ENCODE measurements around the gene CFAP90. TPM values are rescaled to one million over a fixed set of nuclear protein-coding genes. Genes with fewer than 3 reads are reported as not detected.

Gene CFAP90
- polyA plus RNA-seq, 4 donors, result 4.6 to 5.9 (median 5.6) TPM

- peak; percentile 79 to 86 (median 84) for DNase-seq (ENCODE audit: low read depth in 4 of 4, low spot score in 3 of 4)
These were observed 18.0 kb upstream of the CFAP90 start, which contains the start of the genes FASTKD3 and MTRR for GRCh38 chr5:7868773-7869473. TSS of gene FASTKD3 (minus strand) at chr5:7869031. CDS start at chr5:7868083, 948 bp downstream. TSS of gene MTRR (plus strand) at chr5:7869148. CDS start at chr5:7870795, 1,647 bp downstream.

- DNase-seq (ENCODE audit: low read depth in 4 of 4, low spot score in 3 of 4), result no peak
These were observed 17.5 kb upstream of the CFAP90 start for GRCh38 chr5:7868427-7868772.

GRCh38 chr5:7867260-7867659, 16.3 kb upstream of the CFAP90 start:
- DNase-seq (ENCODE audit: low read depth in 4 of 4, low spot score in 3 of 4), result no peak

DNA sequence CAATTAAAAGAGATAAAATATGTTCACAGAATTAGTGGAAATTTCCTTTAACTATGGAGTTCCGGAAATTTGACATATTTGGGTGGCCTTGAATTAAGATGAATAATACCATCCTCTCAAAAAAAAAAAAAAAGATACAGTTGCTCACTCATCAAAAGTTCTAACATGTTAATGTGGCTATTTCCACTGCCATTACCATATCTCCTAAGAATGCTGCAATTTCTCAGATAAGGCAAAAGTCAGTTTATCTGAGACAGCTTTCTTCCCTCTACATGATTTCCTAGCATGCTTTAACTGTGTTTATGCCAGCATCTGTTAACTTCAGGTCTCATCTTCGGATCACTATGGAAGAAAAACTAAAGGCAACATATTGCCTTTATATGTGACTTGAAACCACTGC, 15.3 kb upstream of the CFAP90 start:
- no peak for DNase-seq (ENCODE audit: low read depth in 4 of 4, low spot score in 3 of 4)

GRCh38 chr5:7857926-7858632, 7.1 kb upstream of the CFAP90 start:
- DNase-seq (ENCODE audit: low read depth in 4 of 4, low spot score in 3 of 4), result no peak

- DNase-seq (ENCODE audit: low read depth in 4 of 4, low spot score in 3 of 4), result no peak
These were observed 6.4 kb upstream of the CFAP90 start for GRCh38 chr5:7857361-7857760.

- no peak for DNase-seq (ENCODE audit: low read depth in 4 of 4, low spot score in 3 of 4)
These were observed 5.9 kb upstream of the CFAP90 start for GRCh38 chr5:7856855-7857254.

DNA sequence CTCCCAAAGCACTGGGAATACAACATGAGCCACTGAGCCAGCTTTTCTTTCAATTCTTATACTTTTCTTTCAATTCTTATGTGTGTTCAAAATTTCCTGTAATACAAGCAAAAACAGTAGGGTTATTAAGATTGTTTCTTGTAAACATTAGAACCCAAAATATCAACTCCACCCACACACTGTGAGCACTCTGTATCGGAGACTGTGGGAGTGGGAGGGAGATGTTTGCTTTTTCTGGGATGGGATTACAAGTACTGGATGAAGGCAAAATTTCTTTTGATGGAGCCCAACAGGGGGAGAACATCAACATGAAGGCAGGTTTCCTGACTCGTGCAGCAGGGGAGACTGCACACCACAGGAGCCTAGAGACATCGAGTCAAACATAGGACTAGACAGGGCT, 4.7 kb upstream of the CFAP90 start:
- no peak for DNase-seq (ENCODE audit: low read depth in 4 of 4, low spot score in 3 of 4)

- no peak for DNase-seq (ENCODE audit: low read depth in 4 of 4, low spot score in 3 of 4)
These were observed 2.1 kb upstream of the CFAP90 start for GRCh38 chr5:7852988-7853387.

- DNase-seq (ENCODE audit: low read depth in 4 of 4, low spot score in 3 of 4), result no peak
These were observed 1.6 kb upstream of the CFAP90 start for GRCh38 chr5:7852542-7852941.

DNA sequence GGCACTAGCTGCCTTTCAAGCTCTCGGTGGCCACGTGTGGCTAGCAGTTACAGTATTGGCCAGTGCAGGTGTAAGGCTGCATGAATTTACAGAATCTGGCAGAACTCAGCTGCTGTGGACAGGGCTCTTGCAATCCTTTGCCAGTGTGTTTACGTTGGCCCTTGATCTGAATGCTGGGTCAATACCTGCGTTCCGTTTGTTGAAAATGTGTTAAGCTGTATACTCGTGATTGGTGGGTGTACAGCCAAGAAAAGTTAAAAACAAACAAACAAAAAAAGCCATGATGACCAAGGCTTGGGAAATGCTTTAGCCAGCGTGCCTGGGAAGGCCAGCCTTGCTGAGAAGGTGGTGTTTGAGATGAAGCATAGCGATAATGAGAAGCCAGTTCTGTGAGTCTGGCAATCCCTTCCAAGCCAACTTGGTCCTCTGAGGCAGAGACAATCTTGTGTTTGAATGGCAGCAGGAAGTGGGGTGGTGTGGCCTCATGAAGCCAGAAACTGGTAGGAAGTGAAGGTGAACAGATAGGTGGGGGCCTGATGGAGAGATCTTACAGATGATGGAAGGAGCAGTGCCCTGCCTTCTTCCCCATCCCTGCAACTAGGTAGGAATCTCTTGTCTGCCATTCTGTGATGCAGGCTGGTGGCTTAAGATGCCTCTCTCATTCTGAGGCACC, 820 bp upstream of the CFAP90 start:
- DNase-seq (ENCODE audit: low read depth in 4 of 4, low spot score in 3 of 4), result no peak

DNA sequence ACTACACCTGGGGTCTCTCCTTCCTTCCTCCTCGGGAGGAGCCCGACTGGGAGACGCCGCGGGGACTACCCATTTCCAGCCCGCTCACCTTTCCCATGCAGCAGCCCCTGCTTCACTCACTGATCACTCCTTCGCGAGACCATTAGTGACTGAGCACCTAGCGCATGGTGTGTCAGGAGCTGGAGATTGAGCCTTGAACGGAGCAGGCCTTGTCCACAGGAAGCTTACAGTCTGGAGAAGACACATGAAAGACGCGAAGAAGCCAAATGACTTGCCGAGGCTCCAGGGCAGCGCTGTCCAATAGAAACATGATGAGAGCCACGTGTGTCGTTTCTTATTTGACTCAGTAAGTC, 283 bp upstream of the CFAP90 start:
- DNase-seq (ENCODE audit: low read depth in 4 of 4, low spot score in 3 of 4), result no peak

GRCh38 chr5:7849681-7850394, 1.1 kb downstream of the CFAP90 start:
- peak in 1 of 4 donors; percentile 42 for DNase-seq (ENCODE audit: low read depth in 4 of 4, low spot score in 3 of 4)

GRCh38 chr5:7848296-7848695, 2.6 kb downstream of the CFAP90 start:
- DNase-seq (ENCODE audit: low read depth in 4 of 4, low spot score in 3 of 4), result no peak

GRCh38 chr5:7846327-7846726, 4.6 kb downstream of the CFAP90 start:
- no peak for DNase-seq (ENCODE audit: low read depth in 4 of 4, low spot score in 3 of 4)

DNA sequence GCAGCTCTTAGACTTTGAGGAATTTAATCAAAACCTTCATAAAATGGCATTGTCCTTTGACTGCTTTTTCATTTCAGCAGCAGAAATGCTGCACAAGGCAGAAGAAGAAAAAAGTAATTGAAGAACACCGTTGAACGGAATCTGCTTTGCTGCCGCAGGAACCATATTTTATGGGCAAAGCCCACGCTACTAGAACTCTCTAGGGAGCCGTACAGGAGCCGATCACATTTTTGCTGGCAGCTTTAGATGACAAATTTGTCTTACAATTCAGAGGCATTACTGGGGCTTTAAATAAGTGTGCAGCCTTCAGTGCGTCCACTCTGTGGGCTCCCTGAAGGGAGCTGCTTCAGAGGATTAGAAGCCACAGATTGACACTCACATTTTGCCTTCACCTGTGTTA, 5.4 kb downstream of the CFAP90 start:
- no peak for DNase-seq (ENCODE audit: low read depth in 4 of 4, low spot score in 3 of 4)

GRCh38 chr5:7844901-7845300, 6.0 kb downstream of the CFAP90 start:
- DNase-seq (ENCODE audit: low read depth in 4 of 4, low spot score in 3 of 4), result no peak

DNA sequence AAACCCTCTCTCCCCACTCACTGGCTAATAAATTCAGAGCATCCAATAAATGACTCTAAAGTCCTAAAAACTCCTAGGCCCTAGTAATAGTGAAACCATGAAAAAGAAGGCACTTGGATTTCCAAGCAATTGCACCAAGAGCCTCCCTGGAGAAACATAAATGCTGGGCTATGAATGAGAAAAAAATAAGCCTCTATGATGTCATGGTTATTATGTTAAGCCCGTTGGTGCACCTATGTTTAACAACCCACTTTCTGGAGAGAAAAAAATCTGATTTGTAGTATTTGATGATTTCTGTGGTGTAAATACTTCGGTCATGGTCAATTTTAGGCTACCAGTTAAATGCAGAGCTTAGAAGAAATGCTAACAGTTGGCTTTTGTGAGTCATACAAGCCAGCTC, 8.4 kb downstream of the CFAP90 start:
- DNase-seq (ENCODE audit: low read depth in 4 of 4, low spot score in 3 of 4), result no peak

GRCh38 chr5:7837403-7837802, 13.5 kb downstream of the CFAP90 start:
- DNase-seq (ENCODE audit: low read depth in 4 of 4, low spot score in 3 of 4), result peak in 1 of 4 donors; percentile 25

GRCh38 chr5:7834982-7835381, 16.0 kb downstream of the CFAP90 start:
- no peak for DNase-seq (ENCODE audit: low read depth in 4 of 4, low spot score in 3 of 4)

GRCh38 chr5:7828269-7828668, 22.7 kb downstream of the CFAP90 start:
- DNase-seq (ENCODE audit: low read depth in 4 of 4, low spot score in 3 of 4), result no peak

Data from right renal pelvis (tissue), 4 donors.